GM21423 (cell line): ENCODE measurements around the gene OR8B8.
"Not testable (repeated sequence)": the region's sequence is repeated elsewhere in the genome, so short reads cannot be mapped to it uniquely, and the experiment has no call there.

Experiments used
- ATAC-seq: cut with Tn5 transposase; IDR thresholded peaks from one replicate; pipeline ENCODE4 v1.9.1; 2021; ENCODE audit warnings: mild to moderate bottlenecking, moderate library complexity; ENCODE audit not compliant: unreplicated experiment

The OR8B8 gene

GRCh38 chr11:124445646-124446150, at the start of gene OR8B8:
Gene OR8B8 (minus strand): TSS chr11:124445696. CDS start chr11:124441085, 4,611 bp downstream.
- no peak for ATAC-seq

GRCh38 chr11:124493016-124493655, 47.6 kb upstream of the OR8B8 start:
- ATAC-seq: no peak

- no peak for ATAC-seq
Measured at GRCh38 chr11:124483422-124483821, 37.9 kb upstream of the OR8B8 start.

GRCh38 chr11:124482362-124483147, 37.1 kb upstream of the OR8B8 start:
- no peak for ATAC-seq

- peak; percentile 72 for ATAC-seq
Measured at GRCh38 chr11:124481365-124482323, 36.1 kb upstream of the OR8B8 start.

GRCh38 chr11:124479561-124479960, 34.1 kb upstream of the OR8B8 start:
- no peak for ATAC-seq

GRCh38 chr11:124475265-124475664, 29.8 kb upstream of the OR8B8 start:
- ATAC-seq: no peak

GRCh38 chr11:124474779-124475178, 29.3 kb upstream of the OR8B8 start:
- ATAC-seq: no peak

GRCh38 chr11:124474079-124474478, 28.6 kb upstream of the OR8B8 start:
- no peak for ATAC-seq

- no peak for ATAC-seq
Measured at GRCh38 chr11:124473476-124473875, 28.0 kb upstream of the OR8B8 start.

GRCh38 chr11:124470561-124471227, 25.2 kb upstream of the OR8B8 start:
- ATAC-seq: no peak

- ATAC-seq: no peak
Measured at GRCh38 chr11:124467381-124467927, 22.0 kb upstream of the OR8B8 start.

GRCh38 chr11:124465368-124465767, 19.9 kb upstream of the OR8B8 start:
- ATAC-seq: no peak

GRCh38 chr11:124463990-124464389, 18.5 kb upstream of the OR8B8 start:
- ATAC-seq: no peak

- no peak for ATAC-seq
Measured at GRCh38 chr11:124463324-124463723, 17.8 kb upstream of the OR8B8 start.

- no peak for ATAC-seq
Measured at GRCh38 chr11:124460459-124460858, 15.0 kb upstream of the OR8B8 start.

GRCh38 chr11:124459379-124459778, 13.9 kb upstream of the OR8B8 start:
- ATAC-seq: not testable (repeated sequence)

GRCh38 chr11:124454552-124454951, 9.1 kb upstream of the OR8B8 start:
- peak; percentile 48 for ATAC-seq

GRCh38 chr11:124446916-124447315, 1.4 kb upstream of the OR8B8 start:
- ATAC-seq: no peak

GRCh38 chr11:124442847-124443246, 2.6 kb downstream of the OR8B8 start:
- no peak for ATAC-seq
